NK-92 (cell line): ENCODE results near the gene PER2.

Experiments used
- DNase-seq: peaks from one replicate; lab custom pipeline; 2025; ENCODE audit not compliant: unreplicated experiment; lab: John Stamatoyannopoulos, UW

The PER2 gene

GRCh38 chr2:238231809-238232208, 56.6 kb downstream of the PER2 start:
- no peak for DNase-seq

- peak; percentile 14 for DNase-seq
These were observed 57.1 kb downstream of the PER2 start for GRCh38 chr2:238231251-238231793.

DNA sequence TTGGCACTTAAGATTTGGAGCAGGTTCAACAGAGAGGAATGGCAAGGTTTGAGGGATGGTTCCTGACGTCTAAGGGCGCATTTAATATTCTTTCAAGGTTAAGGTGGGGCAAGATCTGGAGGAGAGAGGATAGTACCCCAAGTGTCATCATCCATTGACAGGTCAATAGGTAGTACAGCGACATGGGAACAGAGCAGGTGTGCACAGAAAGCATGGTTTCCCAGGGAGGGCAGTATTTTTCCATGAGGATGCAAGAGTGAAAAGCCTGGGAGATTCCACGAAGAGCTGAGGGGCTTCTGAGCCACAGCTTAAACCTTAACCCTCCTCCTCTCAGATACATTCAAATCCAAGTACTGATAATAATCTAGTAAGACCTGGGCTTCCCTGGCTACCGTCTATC, 57.7 kb downstream of the PER2 start:
- DNase-seq: no peak

DNA sequence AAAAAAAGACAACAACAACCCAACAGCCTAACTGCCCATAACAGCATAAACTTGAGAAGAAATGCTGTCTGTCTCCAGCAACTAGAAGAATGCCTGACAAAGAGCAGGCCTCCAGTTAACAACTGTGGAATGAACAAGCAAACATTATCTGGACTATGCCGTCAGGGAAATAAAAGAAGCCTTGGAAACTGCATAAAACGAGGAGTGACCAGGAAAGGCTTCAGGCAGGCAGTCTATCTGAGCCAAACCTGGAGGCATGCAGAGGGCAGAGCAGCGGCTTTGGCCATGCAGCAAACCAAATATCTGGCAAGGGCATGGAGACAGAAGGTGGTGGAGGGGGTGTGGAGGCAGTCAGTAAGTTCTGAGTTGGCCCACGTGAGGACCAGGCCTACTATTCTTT, 59.7 kb downstream of the PER2 start:
- no peak for DNase-seq

- DNase-seq: no peak
These were observed 60.8 kb downstream of the PER2 start for GRCh38 chr2:238227587-238228032.

- DNase-seq: no peak
These were observed 61.5 kb downstream of the PER2 start for GRCh38 chr2:238226698-238227586.

- no peak for DNase-seq
These were observed 62.3 kb downstream of the PER2 start for GRCh38 chr2:238225911-238226697.

- no peak for DNase-seq
These were observed 63.3 kb downstream of the PER2 start for GRCh38 chr2:238225121-238225520.

DNA sequence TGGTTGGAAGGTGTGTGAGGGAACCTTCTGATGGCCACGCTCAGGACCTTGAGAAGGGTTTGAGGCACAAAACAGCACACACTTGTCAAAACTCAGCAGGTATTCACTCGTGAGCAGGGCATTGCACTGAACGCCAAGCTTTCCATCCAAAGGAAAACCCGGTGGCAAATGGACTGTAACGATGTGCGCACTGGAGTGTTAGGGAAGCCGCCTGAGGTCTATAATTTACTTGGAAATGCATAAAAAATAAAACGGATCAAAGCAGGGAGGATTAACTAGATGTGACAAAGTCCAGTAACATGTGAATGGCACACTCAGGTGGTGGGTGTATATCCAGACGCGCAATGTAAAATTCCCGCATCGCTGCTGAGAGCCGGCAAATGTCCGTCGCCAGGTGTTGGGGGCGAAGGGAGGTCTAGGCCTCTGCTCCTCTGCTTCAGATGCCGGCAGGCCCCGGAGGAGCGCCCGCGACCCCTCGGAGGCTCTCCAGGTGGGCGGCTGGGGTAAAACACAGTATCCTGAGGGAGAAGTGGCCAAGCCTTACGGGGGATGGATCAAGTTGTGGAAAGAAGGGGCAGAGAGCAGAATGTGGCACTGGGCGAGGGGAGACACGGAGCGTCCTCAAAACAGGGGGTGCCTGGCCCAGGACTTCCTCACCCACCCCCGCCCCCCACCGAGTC, 63.9 kb downstream of the PER2 start:
- DNase-seq: no peak

GRCh38 chr2:238220892-238221521, 67.4 kb downstream of the PER2 start:
- no peak for DNase-seq

DNA sequence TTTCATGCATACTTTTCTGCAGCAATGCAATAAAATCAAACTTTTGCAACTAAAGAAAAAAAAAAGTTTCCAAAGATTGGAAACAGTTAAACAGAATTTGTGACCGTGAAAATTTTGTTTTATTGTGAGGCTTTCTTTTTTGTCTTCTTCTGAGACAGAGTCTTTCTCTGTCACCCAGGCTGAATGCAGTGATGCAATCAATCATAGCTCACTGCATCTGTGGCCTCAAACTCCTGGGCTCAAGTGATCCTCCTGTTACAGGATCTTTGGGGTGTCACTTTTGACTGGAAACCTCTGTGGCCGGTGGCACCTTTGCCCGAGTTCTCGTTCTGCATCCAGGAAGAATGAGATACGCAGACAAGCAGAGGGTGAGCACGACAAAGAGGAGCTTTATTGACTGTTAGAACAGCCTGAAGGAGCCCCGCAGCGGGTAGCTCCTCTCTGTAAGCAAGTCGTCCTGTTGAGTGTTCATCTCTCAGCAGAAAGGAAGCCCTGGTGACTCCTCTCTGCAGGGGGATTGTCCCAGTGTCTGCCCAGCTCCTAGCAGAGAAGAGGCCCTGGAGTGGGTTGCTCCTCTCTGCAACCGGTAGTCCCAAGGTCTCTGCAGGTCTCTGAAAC, 68.0 kb downstream of the PER2 start:
- no peak for DNase-seq

- DNase-seq: no peak
These were observed 71.7 kb downstream of the PER2 start for GRCh38 chr2:238216651-238217184.

GRCh38 chr2:238207006-238207405, 81.4 kb downstream of the PER2 start:
- DNase-seq: no peak

GRCh38 chr2:238203973-238204683, 84.3 kb downstream of the PER2 start:
- DNase-seq: no peak

- peak; percentile 35 for DNase-seq
These were observed 85.1 kb downstream of the PER2 start, which contains the start of gene ILKAP for GRCh38 chr2:238203094-238203972. TSS of gene ILKAP (minus strand) at chr2:238203695. CDS start at chr2:238203553, 142 bp downstream.

- DNase-seq: no peak
These were observed 85.9 kb downstream of the PER2 start for GRCh38 chr2:238202326-238203093.
